BE2C (cell line): ENCODE data around the gene CYP27B1.
A peak's percentile ranks its signal among the peaks of the same experiment; 100 is the strongest.

Experiments used
- DNase-seq: peaks from one replicate; pipeline ENCODE4 v3.0.0-alpha.2; 2020
- H3K27me3 ChIP-seq: fragments of 250-450 bp; sonication (Bioruptor Pico); 2 replicates; pipeline ENCODE4 v1.5.1; 2020; ENCODE audit warnings: mild to moderate bottlenecking
- H3K36me3 ChIP-seq: fragments of 250-450 bp; sonication (Bioruptor Pico); 2 replicates; pipeline ENCODE4 v1.5.1; 2020; ENCODE audit warnings: mild to moderate bottlenecking
- H3K4me1 ChIP-seq: fragments of 250-450 bp; sonication (Bioruptor Pico); 2 replicates; pipeline ENCODE4 v1.5.1; 2020
- H3K4me3 ChIP-seq: 2 replicates; pipeline ENCODE4 v1.5.1; 2011; ENCODE audit warnings: low read depth, low read length
- H3K9me3 ChIP-seq: fragments of 250-450 bp; sonication (Bioruptor Pico); 2 replicates; pipeline ENCODE4 v1.5.1; 2020
- TF ChIP-seq, protein P1 (sequence below): IDR thresholded peaks from 2 replicates; pipeline ENCODE4 v1.5.1; 2012; ENCODE audit warnings: mild to moderate bottlenecking, low read depth, low read length

CYP27B1 gene

DNA sequence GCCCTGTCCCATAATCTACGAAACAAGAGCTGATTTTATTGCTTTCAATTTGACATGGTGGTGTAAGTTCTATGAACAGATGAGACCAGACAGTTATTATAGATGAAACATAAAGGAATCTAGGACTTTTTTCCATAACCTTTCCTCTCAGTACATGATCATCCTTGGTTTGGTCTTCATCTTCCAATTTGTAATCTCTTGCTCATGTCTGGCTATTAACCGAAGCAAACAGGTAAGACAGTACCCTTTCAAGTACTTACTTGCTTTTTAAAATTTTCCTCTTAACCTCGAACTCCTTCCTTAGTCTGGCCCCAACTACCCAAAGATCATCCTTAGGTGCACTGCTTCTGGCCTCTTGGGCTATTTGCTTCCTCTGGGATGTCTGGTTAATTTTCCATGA is 20.9 kb downstream of the CYP27B1 start:
- Histone ChIP-seq H3K4me3 (peak overlapping the region; percentile 96), H3K9me3 (no peaks in the 10 kb centered on the region), H3K27me3 (peaks cover 1% of the 10 kb centered on the region; the same call in 1 of the 2 replicates), H3K4me1 (peaks cover 3% of the 10 kb centered on the region; the same call in 1 of the 2 replicates), H3K36me3 (peaks cover 44% of the 10 kb centered on the region)
- TF ChIP-seq, protein P1, sequence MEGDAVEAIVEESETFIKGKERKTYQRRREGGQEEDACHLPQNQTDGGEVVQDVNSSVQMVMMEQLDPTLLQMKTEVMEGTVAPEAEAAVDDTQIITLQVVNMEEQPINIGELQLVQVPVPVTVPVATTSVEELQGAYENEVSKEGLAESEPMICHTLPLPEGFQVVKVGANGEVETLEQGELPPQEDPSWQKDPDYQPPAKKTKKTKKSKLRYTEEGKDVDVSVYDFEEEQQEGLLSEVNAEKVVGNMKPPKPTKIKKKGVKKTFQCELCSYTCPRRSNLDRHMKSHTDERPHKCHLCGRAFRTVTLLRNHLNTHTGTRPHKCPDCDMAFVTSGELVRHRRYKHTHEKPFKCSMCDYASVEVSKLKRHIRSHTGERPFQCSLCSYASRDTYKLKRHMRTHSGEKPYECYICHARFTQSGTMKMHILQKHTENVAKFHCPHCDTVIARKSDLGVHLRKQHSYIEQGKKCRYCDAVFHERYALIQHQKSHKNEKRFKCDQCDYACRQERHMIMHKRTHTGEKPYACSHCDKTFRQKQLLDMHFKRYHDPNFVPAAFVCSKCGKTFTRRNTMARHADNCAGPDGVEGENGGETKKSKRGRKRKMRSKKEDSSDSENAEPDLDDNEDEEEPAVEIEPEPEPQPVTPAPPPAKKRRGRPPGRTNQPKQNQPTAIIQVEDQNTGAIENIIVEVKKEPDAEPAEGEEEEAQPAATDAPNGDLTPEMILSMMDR, result no peak
- no peak for DNase-seq

DNA sequence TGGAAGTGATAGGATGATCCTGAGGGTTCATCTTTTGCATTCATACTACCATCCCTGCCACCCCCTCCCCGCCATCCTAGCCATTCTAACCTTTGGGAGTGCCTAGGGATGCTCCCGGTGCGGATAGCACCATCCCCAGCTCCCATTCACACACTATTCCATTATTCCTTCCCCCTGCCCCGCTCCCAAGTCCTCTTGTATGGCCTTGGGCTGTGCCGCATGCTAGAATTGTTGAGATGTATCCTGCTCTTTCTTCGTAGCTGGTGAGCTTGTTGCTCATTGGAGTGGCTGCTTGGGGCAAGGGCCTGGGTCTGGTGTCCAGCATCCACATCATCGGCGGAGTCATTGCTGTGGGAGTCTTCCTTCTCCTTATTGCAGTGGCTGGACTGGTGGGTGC is 21.4 kb downstream of the CYP27B1 start:
- TF ChIP-seq, protein P1, result no peak
- Histone ChIP-seq H3K4me1 (peaks cover 3% of the 10 kb centered on the region; the same call in 1 of the 2 replicates), H3K27me3 (peaks cover 6% of the 10 kb centered on the region; the same call in 1 of the 2 replicates), H3K36me3 (peaks cover 39% of the 10 kb centered on the region), H3K4me3 (peak overlapping the region; percentile 96), H3K9me3 (no peaks in the 10 kb centered on the region)
- no peak for DNase-seq

DNA sequence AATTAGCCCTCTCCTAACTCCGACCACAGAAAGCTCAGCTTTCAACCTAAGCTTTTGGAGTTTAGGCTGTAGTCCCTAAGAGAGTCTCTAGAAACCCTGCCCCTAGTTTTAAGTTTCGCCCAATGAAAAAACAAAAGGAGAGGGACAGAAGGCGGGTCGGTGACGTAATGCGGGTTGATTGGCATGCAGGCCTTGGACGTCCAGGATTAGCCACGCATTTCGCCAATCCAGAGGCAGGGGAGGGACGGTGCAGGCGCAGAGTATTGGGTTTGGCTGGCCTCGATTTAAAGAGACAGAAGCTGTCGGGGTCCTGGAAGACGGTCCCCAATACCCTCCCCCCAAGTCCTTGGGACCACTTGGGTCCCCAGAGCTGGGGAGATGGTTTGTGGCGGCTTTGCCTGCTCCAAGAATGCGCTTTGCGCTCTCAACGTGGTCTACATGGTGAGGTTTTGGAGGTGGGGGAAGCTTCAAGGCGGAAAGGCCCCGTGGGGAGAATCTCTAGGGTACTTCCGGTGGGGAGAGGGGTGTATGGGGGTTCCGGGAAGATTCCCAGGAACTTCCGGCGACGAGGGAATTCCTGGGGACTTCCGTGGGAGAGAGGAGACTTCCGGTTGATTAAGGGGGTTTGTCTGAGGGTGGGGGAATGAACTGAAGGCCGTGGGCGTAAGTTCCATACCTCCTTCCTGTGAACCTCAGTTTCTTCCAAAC is 21.9 kb downstream of the CYP27B1 start, which contains the start of gene TSPAN31:
TSS of gene TSPAN31 (plus strand) at position 263 of the 708 bp plus-strand sequence. CDS start at position 379, 116 bp downstream.
- peaks cover 10% of the 10 kb centered on the region for H3K27me3 ChIP-seq
- DNase-seq, result peak; percentile 96
- TF ChIP-seq, protein P1, result no peak
- H3K4me1 ChIP-seq, result peaks cover 3% of the 10 kb centered on the region; the same call in 1 of the 2 replicates
- peaks cover 35% of the 10 kb centered on the region for H3K36me3 ChIP-seq
- peak within 1 kb of the TSS; percentile 96 for H3K4me3 ChIP-seq
- H3K9me3 ChIP-seq, result no peaks in the 10 kb centered on the region

DNA sequence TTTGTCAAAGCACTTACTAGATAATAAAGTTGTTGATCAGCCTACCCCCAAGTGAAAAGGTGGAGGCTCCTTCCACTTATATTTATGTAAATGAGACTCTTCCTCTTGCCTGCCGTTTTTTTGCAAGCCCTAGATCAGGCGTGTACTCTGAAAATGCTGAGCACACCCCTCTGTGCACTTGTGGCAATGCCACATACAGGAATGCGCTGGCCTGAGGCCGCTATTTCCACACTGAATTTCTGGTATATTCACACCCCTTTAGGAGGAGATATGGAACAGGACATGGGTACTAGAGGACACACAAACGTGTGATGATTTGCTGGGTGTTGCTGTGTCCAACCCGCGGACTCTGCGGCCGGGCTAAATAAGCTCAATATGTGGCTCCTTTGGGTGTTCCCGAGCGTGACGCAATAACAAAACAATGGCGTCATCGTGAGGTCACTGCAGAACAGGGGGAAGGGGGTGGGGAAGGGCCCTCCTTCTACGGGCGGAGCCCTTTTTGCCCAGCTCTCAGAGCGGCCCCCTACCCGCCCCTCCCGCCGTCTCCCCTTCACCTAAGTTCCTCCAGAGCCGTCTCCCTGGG is 22.6 kb downstream of the CYP27B1 start:
- peaks cover 29% of the 10 kb centered on the region for H3K36me3 ChIP-seq
- peaks cover 3% of the 10 kb centered on the region; the same call in 1 of the 2 replicates for H3K4me1 ChIP-seq
- H3K27me3 ChIP-seq, result peaks cover 16% of the 10 kb centered on the region
- no peaks in the 10 kb centered on the region for H3K9me3 ChIP-seq
- TF ChIP-seq, protein P1, result no peak
- DNase-seq, result peak; percentile 68
- peak overlapping the region; percentile 96 for H3K4me3 ChIP-seq

DNA sequence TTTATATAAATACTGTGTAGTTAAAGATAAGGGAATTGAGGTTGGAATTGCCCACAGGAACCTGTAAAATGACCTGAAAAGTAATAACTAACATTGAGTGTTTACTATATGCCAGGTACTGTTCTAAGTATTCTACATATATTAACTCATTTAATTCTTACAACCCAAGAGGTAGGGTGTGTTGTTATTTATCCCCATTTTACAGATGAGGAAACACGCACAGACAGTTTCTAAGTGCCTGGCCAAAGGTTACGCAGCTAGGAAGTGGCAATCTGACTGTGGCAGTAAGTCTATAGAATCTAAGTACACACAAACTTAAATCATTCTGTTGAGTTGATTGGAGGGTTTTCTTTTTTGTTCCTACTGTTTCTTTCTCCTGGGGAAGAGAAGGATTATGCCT is 23.1 kb downstream of the CYP27B1 start:
- Histone ChIP-seq H3K9me3 (no peaks in the 10 kb centered on the region), H3K4me3 (no peak overlapping the region), H3K27me3 (peaks cover 20% of the 10 kb centered on the region), H3K36me3 (peaks cover 24% of the 10 kb centered on the region), H3K4me1 (peaks cover 3% of the 10 kb centered on the region; the same call in 1 of the 2 replicates)
- DNase-seq, result no peak
- TF ChIP-seq, protein P1, result no peak
